GM20431 (cell line): ENCODE results near the gene MYO7A.

Experiments used
- in situ Hi-C: fragments of 300-500 bp; cut with MseI, MboI; formaldehyde crosslinking; loops from one replicate; pipeline ENCODE4 v1.15.0; 2020; ENCODE audit warnings: low sequenced_read_pairs; ENCODE audit not compliant: unreplicated experiment

Gene MYO7A

GRCh38 chr11:77108436-77108835, 19.6 kb upstream of the MYO7A start:
- in situ Hi-C loops = no loop called here

- in situ Hi-C loops = no loop called here
Measured at GRCh38 chr11:77109236-77110019, 18.6 kb upstream of the MYO7A start.

GRCh38 chr11:77110836-77111235, 17.2 kb upstream of the MYO7A start:
- in situ Hi-C loops = no loop called here

- in situ Hi-C loops = no loop called here
Measured at GRCh38 chr11:77111277-77111676, 16.8 kb upstream of the MYO7A start.

- in situ Hi-C loops = no loop called here
Measured at GRCh38 chr11:77111946-77112345, 16.1 kb upstream of the MYO7A start.

GRCh38 chr11:77112641-77113381, 15.2 kb upstream of the MYO7A start:
- in situ Hi-C loops = no loop called here

- in situ Hi-C loops = no loop called here
Measured at GRCh38 chr11:77113382-77114088, 14.5 kb upstream of the MYO7A start.

- in situ Hi-C loops = no loop called here
Measured at GRCh38 chr11:77114089-77114463, 14.0 kb upstream of the MYO7A start.

- in situ Hi-C loops = no loop called here
Measured at GRCh38 chr11:77115181-77115611, 12.8 kb upstream of the MYO7A start.

GRCh38 chr11:77115956-77116355, 12.1 kb upstream of the MYO7A start:
- in situ Hi-C loops = no loop called here

- in situ Hi-C loops = no loop called here
Measured at GRCh38 chr11:77117492-77117891, 10.6 kb upstream of the MYO7A start.

GRCh38 chr11:77118086-77118485, 10.0 kb upstream of the MYO7A start:
- in situ Hi-C loops = no loop called here

- in situ Hi-C loops = no loop called here
Measured at GRCh38 chr11:77118971-77119370, 9.1 kb upstream of the MYO7A start.

- in situ Hi-C loops = no loop called here
Measured at GRCh38 chr11:77119531-77119936, 8.5 kb upstream of the MYO7A start.

GRCh38 chr11:77120571-77120970, 7.5 kb upstream of the MYO7A start:
- in situ Hi-C loops = no loop called here

GRCh38 chr11:77121096-77121640, 6.9 kb upstream of the MYO7A start:
- in situ Hi-C loops = no loop called here

GRCh38 chr11:77121876-77122575, 6.0 kb upstream of the MYO7A start:
- in situ Hi-C loops = no loop called here

- in situ Hi-C loops = no loop called here
Measured at GRCh38 chr11:77122576-77123212, 5.4 kb upstream of the MYO7A start.

GRCh38 chr11:77123591-77123990, 4.5 kb upstream of the MYO7A start:
- in situ Hi-C loops = no loop called here

GRCh38 chr11:77124041-77124440, 4.0 kb upstream of the MYO7A start:
- in situ Hi-C loops = no loop called here
